ENCODE data around the gene SNAI3.
A peak's percentile ranks its signal among the peaks of the same experiment; 100 is the strongest.

The SNAI3 gene

DNA sequence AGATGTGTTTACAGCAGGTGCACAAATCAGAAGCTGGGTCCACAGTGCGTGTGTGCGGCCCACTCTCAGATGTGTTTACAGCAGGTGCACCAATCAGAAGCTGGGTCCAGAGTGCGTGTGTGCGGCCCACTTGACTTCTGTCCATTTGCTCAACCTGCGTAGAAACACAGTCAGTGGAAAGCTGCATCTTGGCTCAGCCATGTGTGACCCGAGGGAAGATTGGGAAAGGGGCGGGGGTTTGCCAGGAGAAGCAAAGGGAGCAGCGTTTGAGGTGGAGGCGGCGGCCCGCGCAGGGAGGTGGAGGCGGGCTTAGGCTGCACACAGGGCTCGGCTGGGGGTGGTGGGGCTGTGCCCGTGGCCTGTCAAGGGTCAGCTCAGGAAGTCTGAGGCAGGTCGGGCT lies 24.2 kb upstream of the SNAI3 start:
- TF ChIP-seq ZFX (IDR thresholded peaks at IDR 0.05; ENCODE audit: borderline replicate concordance): no peak
- TF ChIP-seq, protein P1, sequence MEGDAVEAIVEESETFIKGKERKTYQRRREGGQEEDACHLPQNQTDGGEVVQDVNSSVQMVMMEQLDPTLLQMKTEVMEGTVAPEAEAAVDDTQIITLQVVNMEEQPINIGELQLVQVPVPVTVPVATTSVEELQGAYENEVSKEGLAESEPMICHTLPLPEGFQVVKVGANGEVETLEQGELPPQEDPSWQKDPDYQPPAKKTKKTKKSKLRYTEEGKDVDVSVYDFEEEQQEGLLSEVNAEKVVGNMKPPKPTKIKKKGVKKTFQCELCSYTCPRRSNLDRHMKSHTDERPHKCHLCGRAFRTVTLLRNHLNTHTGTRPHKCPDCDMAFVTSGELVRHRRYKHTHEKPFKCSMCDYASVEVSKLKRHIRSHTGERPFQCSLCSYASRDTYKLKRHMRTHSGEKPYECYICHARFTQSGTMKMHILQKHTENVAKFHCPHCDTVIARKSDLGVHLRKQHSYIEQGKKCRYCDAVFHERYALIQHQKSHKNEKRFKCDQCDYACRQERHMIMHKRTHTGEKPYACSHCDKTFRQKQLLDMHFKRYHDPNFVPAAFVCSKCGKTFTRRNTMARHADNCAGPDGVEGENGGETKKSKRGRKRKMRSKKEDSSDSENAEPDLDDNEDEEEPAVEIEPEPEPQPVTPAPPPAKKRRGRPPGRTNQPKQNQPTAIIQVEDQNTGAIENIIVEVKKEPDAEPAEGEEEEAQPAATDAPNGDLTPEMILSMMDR (IDR thresholded peaks at IDR 0.05): no peak
- no peak overlapping the region for H3K27ac ChIP-seq

- TF ChIP-seq ZFX (IDR thresholded peaks at IDR 0.05; ENCODE audit: borderline replicate concordance): no peak
- TF ChIP-seq, protein P1 (IDR thresholded peaks at IDR 0.05): no peak
Observed at GRCh38 chr16:88706965-88707826, 20.9 kb upstream of the SNAI3 start.

DNA sequence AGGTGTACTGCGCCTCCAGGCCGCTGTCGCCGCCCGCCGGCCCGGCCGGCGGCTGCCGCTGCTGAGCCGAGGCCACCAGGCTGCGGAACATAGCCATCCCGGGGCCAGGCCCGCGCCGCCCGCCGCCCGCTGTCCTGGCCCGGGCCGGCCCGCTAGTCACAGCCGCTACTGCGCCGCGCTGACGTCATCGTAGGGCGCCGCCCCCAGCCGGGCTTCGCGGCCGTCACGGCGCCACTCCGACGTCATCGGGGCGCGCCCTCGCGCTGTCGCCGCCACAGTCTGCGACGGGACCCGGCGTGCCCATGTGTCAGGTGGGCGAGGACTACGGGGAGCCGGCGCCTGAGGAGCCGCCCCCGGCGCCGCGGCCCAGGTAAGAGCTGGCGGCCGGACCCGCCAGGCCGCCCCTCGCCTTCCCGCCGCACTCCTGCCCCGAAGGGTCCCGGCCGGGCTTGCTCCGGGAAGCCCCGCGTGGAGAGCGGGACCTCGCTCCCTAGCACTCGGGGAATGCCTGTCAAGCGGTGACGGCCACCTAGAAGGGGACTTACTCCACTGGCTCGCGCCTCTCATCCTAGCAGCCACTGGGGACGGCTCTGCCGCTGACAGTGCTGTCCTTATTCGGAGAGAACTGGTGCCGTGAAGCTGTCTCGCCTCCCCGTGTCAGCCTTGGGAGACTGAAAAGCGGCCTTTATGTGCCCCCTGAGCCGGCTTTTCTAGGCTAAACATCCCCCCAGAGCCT lies 20.1 kb upstream of the SNAI3 start, which contains the start of the genes CTU2 and RNF166:
CTU2 (plus strand) TSS at position 275 of the 736 bp plus-strand sequence; CDS start at position 303, 28 bp downstream.
RNF166 (minus strand) TSS at position 180 of the 736 bp plus-strand sequence; CDS start at position 97, 83 bp downstream.
- TF ChIP-seq, protein P1 (IDR thresholded peaks at IDR 0.05): no peak
- TF ChIP-seq ZFX (IDR thresholded peaks at IDR 0.05; ENCODE audit: borderline replicate concordance): no peak
- peak within 1 kb of the TSS; percentile 69 for H3K27ac ChIP-seq

More at GRCh38 chr16:88706965-88707826, 20.9 kb upstream of the SNAI3 start:
- peak overlapping the region; percentile 69 for H3K27ac ChIP-seq

DNA sequence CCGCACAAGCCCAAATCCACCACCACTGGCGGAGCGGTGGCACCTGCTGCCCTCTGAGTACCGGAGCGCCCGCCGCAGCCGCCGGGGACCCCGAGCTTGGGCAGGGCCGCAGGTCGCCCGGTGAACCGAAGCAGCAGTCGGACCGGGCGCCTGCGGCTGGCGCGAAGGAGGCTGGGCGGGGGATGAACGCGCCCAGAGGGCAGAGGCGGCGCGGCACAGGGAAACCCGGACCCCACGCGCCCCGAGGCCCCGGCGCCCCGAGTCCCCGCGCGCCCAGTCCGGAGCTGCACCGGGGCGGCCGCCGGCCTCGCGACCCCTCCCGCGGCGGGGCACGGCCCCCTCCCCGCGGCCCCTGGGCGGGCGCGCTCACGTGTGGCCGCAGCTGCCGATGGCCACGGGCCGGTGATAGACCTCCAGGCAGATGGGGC lies 19.5 kb upstream of the SNAI3 start:
- peak overlapping the region; percentile 69 for H3K27ac ChIP-seq

GRCh38 chr16:88705076-88705684 lies 18.9 kb upstream of the SNAI3 start:
- H3K27ac ChIP-seq: peak overlapping the region; percentile 69
- TF ChIP-seq, protein P1 (IDR thresholded peaks at IDR 0.05): no peak
- no peak for TF ChIP-seq ZFX (IDR thresholded peaks at IDR 0.05; ENCODE audit: borderline replicate concordance)

More for the DNA sequence above, 19.5 kb upstream of the SNAI3 start:
- TF ChIP-seq, protein P1 (IDR thresholded peaks at IDR 0.05): no peak
- no peak for TF ChIP-seq ZFX (IDR thresholded peaks at IDR 0.05; ENCODE audit: borderline replicate concordance)

DNA sequence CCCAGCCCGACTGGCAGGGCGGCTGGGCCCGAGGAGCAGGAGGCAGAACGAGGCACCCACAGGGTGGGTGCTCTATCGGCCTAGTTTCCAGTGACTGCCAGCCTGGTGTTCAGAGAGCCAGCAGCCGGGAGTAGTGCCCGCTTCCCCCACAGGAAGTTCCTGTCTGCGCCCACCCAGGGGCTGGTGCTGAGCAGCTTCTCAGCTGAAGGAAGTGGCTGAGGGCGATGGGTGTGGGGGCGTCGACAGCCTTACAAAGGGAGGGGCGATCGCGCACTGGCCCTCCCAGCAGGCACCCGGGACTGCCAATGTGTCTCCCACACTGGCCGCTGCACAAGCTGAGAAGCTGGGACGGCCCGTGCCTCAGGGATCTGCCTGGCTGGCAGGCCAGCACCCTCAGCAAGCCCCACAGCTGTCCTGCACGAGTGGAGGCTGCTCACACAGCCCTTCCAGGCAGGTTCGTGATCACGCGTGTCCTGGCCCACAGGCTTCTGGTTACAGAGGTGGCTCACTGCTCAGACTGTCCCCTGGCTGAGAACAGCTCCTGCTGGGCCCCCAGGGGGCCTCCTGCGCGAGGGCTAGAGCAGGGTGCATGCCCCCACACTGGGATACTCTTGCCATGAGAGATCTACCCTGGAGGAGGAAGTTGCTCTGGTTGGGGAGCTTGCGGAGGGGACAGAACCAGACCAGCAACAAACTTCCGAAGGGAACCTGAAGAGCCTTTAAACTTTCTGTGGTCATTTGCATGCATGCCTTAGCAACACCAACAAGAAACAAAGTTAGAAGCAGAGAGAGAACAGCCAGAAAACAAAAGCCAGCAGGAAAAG lies 17.4 kb upstream of the SNAI3 start:
- TF ChIP-seq, protein P1 (IDR thresholded peaks at IDR 0.05): no peak
- no peak for TF ChIP-seq ZFX (IDR thresholded peaks at IDR 0.05; ENCODE audit: borderline replicate concordance)
- no peak overlapping the region for H3K27ac ChIP-seq

All from 22Rv1 (cell line).